HG03354 (cell line): ENCODE data around the gene TINAG.
"Not testable (repeated sequence)": the region's sequence is repeated elsewhere in the genome, so short reads cannot be mapped to it uniquely, and the experiment has no call there.

Source experiments
- ATAC-seq: cut with Tn5 transposase; IDR thresholded peaks from one replicate; pipeline ENCODE4 v1.9.1; 2021; ENCODE audit warnings: mild to moderate bottlenecking; ENCODE audit not compliant: unreplicated experiment, poor library complexity, severe bottlenecking

Gene TINAG

DNA sequence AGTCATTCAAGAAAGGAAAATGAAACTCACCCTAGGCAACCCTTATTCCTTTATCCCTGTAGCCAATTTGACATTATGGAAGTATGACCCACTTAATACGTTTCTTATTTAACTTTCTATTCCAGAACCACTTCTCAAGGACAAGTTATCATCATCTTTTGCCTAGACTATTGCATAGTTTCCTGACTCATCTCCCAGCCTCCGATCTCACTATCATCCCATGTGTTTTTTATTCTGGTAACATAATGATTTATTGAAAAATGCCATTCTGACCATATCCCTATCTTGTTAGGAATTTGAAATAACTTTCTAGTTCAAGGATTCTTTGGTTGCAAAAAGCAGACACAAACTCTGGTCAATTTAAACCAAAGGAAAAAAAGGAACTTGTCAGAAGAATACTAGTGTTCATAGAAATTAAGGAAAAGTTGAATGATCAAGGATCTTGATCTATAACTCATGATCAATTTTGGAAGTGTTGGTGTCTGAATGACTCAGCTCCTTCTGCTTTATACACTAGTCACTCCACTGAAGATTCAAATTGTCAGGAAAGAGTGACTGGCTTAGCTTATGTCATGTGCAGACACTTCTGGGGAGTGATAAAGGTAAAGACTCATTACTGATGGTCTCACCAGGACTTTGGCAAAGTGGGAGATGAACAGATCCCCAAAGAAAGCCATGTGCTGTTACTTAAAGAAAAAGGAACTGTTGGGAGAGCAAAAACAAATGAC lies 8.5 kb upstream of the TINAG start:
- no peak for ATAC-seq

- ATAC-seq: no peak
Measured at GRCh38 chr6:54301770-54302169, 6.5 kb upstream of the TINAG start.

GRCh38 chr6:54307439-54307910 lies 766 bp upstream of the TINAG start:
- peak; percentile 70 for ATAC-seq

DNA sequence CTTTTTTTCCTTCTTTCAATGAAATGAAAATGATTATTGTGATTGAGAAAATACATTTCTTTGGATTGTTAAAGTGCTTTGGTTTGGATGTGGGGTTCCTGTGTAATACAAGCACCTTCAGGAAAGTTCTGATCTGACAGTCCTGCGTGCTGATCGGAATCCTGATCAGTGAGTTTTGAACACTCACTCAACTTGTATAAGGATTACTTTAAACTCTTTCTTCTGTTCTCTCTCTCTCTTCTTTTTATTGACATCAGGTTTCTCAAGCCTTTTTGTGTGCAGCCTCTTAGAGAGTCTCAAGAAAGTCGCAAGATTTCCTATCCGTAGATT lies 710 bp downstream of the TINAG start:
- no peak for ATAC-seq

GRCh38 chr6:54310377-54311152 lies 2.3 kb downstream of the TINAG start:
- no peak for ATAC-seq

DNA sequence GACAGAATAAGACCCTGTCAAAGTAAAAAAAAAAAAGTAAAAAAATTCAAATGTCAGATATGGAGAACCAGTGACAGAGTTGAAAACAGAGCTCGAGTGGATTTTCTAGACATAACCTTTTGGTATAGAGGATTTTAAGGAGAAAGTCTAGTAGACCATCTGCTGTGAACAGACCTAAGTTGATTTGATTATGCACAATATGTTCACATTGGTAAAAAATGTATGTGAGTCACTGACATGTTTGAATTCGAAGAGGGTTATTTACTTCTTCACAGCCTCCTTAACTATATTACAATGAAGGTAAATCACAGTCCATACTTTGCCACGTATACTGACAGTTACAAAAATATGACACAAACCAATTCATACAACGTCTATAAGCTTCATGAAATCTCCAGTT lies 7.4 kb downstream of the TINAG start:
- ATAC-seq: no peak

- ATAC-seq: no peak
Measured at GRCh38 chr6:54320871-54321270, 12.6 kb downstream of the TINAG start.

DNA sequence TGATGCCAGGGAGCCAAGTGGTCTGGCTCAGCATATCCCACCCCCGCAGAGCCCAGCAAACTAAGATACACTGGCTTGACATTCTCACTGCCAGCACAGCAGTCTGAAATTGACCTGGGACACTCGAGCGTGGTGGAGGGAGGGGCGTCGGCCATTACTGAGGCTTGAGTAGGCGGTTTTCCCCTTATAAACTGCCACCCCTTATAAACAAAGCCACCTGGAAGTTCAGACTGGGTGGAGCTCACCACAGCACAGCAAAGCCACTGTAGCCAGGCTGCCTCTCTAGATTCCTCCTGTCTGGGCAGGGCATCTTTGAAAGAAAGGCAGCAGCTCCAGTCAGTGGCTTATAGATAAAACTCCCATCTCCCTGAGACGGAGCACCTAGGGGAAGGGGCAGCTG lies 19.4 kb downstream of the TINAG start:
- ATAC-seq: no peak

DNA sequence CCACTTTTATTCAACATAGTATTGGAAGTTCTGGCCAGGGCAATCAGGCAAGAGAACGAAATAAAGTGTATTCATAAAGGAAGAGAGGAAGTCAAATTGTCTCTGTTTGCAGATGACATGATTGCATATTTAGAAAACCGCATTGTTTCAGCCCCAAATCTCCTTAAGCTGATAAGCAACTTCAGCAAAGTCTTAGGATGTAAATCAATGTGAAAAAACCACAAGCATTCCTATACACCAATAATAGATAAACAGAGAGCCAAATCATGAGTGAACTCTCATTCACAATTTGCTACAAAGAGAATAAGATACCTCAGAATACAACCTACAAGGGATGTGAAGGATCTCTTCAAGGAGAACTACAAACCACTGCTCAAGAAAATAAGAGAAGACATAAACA lies 23.3 kb downstream of the TINAG start:
- not testable (repeated sequence) for ATAC-seq

DNA sequence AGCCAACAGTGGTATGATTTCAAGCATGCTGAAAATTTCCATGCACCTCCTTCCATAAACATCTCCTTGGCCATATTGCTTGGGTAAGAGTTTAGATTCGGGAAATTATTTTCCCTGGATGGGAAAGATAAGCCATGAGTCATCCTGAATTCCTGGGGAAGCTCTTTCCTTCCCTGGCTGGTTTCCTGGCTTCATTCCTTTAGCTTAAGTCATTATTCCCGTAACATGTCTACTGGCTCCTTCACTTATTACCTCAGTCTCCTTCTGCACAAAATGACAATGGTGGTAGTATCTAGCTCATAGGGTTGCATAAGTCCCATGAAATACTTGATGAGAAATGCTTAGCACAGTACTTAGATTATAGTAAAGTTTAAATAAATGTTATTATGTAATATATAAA lies 27.6 kb downstream of the TINAG start:
- ATAC-seq: no peak

DNA sequence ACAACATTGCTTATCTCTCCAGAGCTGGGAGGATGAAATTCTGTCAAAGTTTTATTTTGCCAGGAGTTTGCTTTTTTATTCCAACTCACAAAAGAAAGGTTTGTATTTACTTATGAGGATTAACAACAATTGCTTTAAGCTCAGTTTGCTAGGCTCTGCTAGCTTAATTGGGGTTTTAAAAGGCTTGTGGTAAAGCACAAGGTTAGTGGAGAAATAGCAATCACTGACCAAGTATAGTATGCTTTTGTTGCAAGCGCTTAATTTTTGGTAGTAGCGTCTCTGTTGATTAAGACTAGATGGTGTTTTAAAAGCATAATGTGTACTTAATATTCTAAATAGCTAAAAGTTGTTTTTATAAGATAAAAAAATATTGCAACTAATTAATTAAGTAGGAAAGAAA lies 45.7 kb downstream of the TINAG start:
- no peak for ATAC-seq

GRCh38 chr6:54354608-54355007 lies 46.4 kb downstream of the TINAG start:
- ATAC-seq: no peak

- no peak for ATAC-seq
Measured at GRCh38 chr6:54357141-54357540, 48.9 kb downstream of the TINAG start.

DNA sequence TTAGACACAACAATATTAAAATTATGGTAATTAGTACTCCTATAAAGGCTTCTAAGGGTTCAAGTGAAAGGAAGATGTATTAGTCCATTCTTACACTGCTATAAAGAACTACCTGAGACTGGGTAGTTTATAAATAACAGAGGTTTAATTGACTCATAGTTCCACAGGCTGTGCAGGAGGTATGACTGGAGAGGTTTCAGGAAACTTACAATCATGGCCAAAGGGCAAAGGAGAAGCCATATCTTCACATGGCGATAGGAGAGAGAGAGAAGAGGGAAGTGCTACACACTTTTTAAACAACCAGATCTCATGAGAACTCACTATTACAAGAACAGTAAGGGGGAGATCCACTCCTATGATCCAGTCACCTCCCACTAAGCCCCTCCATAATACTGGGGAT lies 52.9 kb downstream of the TINAG start:
- no peak for ATAC-seq

GRCh38 chr6:54361734-54362133 lies 53.5 kb downstream of the TINAG start:
- no peak for ATAC-seq

DNA sequence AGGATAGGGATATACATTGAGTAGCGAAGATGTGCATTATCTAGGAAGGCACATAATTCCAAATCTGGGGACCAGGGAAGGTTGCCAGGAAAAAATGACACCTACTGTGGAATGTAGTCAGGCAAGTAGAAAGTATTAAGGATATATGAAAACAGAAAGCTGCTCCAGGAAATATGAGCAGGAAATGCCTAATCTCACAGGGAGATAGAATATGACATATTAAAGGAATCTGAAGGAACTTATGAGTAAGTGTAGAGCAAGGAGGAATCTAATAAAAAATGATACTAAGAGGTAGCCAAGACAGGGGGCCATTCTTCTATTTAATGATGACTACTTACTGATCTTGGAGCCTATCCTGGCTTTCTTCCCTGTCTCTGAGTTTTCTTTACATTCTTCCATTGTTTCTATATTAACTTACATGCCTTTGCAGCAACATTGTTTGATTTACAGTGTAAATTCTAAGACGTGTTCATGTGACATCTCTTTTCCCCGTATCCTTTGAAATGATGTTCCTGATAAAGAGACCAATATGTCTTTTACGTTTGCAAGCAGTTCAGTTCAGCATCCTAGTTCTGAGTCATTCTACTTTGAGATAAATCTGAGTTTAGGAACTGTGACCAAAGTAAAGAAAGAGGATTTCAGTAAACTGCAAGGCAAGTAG lies 58.6 kb downstream of the TINAG start:
- no peak for ATAC-seq

DNA sequence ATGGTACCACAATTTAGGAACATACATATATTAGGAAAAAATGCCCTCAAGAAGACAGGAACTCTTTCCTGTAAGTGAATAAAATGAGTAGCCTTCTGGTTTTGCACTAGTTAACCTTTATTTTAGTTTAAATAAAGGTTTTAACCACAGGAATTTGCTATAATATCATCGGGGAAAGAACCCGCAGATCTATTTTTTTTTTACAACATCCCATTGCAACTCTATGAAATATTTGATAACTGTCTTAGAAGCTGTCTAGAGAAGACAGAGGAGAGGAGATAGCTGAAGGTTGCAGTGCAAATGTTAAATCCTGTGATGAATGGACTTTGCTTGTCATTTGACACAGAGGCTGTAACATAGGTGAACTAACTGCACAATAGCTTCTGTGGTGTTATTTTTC lies 69.5 kb downstream of the TINAG start:
- ATAC-seq: no peak

DNA sequence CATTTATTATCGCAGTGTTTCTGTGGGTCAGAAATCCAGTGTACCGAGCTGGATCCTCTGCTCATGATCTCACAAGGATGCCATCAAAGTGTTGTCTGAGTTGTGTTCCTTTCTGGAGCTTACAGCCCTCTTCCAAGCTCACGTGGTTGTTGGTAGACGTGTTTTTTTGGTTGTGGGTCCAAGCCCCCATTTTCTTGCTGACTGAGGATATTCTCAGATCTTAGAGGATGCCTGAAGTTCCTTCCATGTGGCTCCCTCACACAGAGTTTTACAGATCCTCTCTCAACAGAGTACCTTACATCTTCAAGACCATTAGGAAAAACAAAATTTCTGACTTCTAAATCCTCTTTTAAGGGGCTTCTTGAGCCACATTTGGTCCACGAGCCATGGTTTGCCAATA lies 78.1 kb downstream of the TINAG start:
- no peak for ATAC-seq

DNA sequence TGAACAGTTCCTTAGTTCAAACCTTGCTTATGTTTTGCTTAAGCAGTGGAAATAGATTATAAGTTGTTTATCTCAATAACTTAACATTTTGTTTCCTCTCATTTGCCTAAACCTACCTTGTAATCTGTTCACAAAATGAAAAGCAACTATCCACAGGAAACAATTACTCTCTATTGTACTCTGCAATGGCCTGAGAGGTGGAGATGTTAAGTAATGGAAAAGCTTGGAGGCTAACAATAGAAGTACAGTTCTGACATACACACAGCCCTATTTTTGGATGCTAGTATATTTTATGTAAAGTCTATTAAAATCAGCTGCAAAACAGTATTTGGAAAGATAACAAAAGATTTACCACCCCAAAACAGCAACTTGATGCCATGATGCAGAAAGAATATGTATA lies 82.1 kb downstream of the TINAG start:
- ATAC-seq: peak; percentile 61

- ATAC-seq: no peak
Measured at GRCh38 chr6:54391577-54391976, 83.3 kb downstream of the TINAG start.

DNA sequence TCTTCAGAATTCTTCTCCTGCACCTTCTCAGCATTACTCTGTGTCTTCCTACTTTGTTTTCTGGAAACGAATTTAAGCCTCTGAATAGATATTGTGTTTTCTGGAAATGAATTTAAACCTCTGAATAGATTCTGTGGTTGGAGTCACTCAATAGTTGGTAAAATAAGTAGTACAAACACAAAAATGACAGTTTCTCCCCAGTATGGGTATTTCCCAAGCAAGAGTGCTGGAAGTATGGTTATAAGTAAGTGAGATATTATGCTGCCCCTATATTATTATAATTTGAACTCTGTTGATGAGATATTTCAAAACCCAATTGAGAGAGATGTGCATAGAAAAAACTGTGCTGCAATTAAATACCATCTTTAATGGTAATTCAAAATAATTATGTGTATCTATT lies 94.9 kb downstream of the TINAG start:
- peak; percentile 48 for ATAC-seq
